NCI-H2081 treated with DMSO at 0.1 percent for 48 hours (cell line): ENCODE data around the gene LIF.

ENCODE experiments used
- DNase-seq: peaks from one replicate; lab custom pipeline; 2025; lab: John Stamatoyannopoulos, UW

The LIF gene

GRCh38 chr22:30245985-30246813 lies at the start of gene LIF:
Gene LIF (minus strand): TSS chr22:30246759. CDS start chr22:30246695, 64 bp downstream.
- no peak for DNase-seq

GRCh38 chr22:30296324-30296723 lies 49.8 kb upstream of the LIF start:
- no peak for DNase-seq

- no peak for DNase-seq
Measured at GRCh38 chr22:30295576-30295975, 49.0 kb upstream of the LIF start.

- DNase-seq: no peak
Measured at GRCh38 chr22:30294830-30295229, 48.3 kb upstream of the LIF start.

- DNase-seq: no peak
Measured at GRCh38 chr22:30294066-30294465, 47.5 kb upstream of the LIF start.

GRCh38 chr22:30293026-30293425 lies 46.5 kb upstream of the LIF start:
- DNase-seq: no peak

- no peak for DNase-seq
Measured at GRCh38 chr22:30292069-30292970, 45.8 kb upstream of the LIF start.

- no peak for DNase-seq
Measured at GRCh38 chr22:30291058-30291892, 44.7 kb upstream of the LIF start.

GRCh38 chr22:30290342-30291057 lies 43.9 kb upstream of the LIF start:
- no peak for DNase-seq

- DNase-seq: no peak
Measured at GRCh38 chr22:30289980-30290313, 43.4 kb upstream of the LIF start.

- DNase-seq: peak; percentile 55
Measured at GRCh38 chr22:30289141-30289979, 42.8 kb upstream of the LIF start, which contains the start of gene CASTOR1. Gene CASTOR1 (minus strand): TSS chr22:30289505. CDS start chr22:30289497, 8 bp downstream.

- DNase-seq: no peak
Measured at GRCh38 chr22:30288419-30289140, 42.0 kb upstream of the LIF start.

GRCh38 chr22:30287648-30288418 lies 41.3 kb upstream of the LIF start:
- no peak for DNase-seq

- DNase-seq: no peak
Measured at GRCh38 chr22:30286813-30287647, 40.5 kb upstream of the LIF start.

GRCh38 chr22:30286331-30286730 lies 39.8 kb upstream of the LIF start:
- DNase-seq: no peak

GRCh38 chr22:30285846-30286200 lies 39.3 kb upstream of the LIF start:
- no peak for DNase-seq

- no peak for DNase-seq
Measured at GRCh38 chr22:30285176-30285845, 38.8 kb upstream of the LIF start.

GRCh38 chr22:30284666-30285065 lies 38.1 kb upstream of the LIF start:
- no peak for DNase-seq
